NOMO-1 treated with DMSO at 0.1 percent for 48 hours (cell line): ENCODE data around the gene MPPED1.

Experiments
- DNase-seq: peaks from one replicate; lab custom pipeline; 2025; ENCODE audit not compliant: unreplicated experiment; lab: John Stamatoyannopoulos, UW

The MPPED1 gene

GRCh38 chr22:43537019-43537585, 125.3 kb downstream of the MPPED1 start:
- peak; percentile 23 for DNase-seq

GRCh38 chr22:43539572-43540528, 128.0 kb downstream of the MPPED1 start:
- no peak for DNase-seq

DNA sequence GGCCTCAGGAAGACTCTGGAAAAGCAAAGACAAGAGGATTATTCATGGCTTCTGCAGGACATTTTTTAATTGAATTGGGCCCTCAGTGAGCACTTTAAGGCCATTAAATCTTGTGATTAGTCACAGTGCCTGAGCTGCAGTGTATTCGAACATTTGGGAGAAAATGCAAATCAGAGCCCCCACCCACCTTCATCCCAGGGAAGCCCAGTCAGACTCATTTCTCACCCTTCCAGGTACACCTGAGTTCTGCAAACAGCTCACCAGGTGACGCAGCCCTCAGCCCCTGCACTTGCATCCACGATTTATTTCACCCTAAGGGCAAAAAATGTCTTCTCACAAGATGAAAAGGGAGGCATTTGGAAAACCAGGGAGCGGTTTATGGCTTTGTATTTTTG, 128.7 kb downstream of the MPPED1 start:
- DNase-seq = no peak

DNA sequence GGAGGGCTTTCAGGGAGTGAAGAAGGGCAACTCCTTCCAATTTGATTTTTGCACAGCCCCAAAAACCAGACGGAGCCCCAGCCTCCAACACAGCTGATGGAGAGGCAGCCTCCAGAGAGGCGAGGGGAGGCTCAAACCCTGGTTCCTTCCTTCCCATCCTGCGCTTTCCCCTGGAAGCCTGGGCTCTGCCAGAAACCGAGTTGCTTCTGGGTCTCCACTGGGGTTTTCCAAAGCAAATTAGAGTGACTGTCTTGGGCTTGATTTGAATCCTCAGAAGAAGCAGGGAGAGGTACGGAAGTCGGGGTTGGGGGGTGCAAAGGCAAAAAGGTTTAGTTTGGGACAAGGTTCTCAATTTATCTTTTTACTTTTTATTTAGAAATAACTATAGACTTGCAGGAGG, 129.2 kb downstream of the MPPED1 start:
- DNase-seq = no peak

DNA sequence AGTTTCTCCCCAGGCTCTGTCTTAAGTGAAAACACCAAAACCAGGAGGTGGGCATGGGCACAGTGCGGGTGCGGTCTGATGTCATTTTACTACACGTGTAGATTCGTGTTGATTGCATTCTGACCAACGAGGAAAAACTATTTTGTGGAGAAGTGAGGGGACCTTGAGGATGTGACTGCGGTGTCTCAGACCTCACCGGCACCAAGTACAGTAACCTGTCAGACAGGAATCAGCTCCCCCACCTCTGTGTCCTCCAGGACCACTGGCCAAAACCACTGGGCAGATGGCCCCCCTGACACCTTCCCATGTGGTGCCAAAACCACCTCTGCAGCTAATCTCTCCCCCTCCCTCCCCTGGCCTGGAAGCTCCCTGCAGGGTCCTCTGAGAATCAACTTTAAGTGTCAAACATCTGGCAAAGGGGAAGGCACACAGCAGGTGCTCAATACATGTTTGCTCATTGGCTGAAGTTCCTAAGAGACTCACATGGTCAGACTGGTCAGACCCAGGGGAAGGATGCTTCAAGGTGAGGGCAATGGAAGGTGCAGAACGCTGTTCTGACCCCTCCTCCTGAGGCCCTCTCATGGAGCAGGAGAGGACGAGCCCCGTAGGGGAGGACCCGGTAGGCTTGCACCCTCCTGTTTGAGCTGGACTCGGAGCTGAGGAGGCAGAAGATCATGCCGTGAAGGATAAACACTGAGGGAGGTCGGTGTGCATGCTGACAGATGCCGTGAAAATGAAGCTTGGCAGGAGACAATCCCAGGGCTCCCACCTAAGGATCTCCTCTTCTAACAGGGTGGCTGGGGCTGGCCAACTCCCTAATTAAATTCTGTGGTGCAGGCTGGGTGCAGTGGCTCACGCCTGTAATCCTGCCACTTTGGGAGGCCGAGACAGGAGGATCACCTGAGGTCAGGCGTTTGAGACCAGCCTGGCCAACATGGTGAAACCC, 129.9 kb downstream of the MPPED1 start:
- no peak for DNase-seq

DNA sequence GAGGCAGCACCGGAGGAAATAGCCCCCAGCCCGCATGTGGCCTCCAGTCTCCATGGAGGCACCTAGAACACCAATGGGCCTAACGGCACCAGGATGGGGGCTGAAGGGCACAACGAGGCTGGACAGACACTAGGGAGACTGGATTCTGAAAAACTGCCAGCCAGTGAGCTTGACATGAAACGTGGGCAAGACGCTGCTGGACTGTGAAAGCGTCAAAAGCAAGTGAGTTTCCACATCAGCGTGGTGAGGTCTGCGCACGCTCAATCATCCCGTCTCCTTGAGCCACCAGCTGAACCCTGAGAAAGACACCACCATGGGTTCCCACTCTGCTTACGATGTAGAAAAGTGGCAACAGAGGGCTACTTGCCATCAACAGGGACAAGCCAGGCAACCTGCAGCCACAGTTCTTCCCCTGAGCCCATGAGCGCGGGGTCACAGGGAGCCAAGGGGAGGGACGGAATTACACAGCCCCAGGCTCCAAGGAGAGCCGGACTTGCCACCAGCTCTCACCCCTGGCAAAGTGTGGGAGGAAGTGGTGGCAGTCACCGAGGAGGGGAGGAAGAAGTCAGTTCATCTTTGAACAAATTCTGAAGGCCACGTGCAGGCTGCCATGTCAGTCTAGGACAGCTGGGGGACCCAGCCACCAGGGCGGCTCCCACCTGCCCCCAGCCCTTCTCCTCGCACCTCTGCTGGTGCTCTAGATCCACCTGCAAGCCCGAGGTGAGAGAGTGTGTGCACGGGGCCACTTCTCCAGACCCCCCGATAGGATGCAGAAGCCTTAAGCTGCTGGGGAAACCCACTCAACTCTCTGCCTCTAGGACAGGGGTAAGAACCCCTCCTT, 131.1 kb downstream of the MPPED1 start:
- no peak for DNase-seq

GRCh38 chr22:43543522-43544288, 131.9 kb downstream of the MPPED1 start:
- no peak for DNase-seq

DNA sequence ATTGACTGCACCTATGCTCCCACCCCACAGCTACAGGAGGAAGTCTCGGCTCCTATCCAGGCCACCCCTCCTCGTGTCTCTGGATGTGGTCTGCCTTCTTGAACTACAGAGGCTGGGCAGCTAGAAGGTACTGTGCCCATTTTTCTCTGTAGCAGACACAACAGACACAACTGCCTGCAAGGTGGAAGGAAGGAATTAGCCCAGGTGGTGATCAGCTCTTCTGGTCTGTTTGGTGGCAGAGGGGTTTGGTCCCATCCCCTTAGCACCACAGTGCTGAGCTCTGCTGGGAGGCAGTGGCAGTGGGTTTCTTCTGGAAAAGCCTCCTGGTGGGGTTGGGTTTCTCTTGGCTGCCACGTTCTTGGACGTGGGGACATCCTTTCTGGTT, 132.5 kb downstream of the MPPED1 start:
- DNase-seq = no peak

GRCh38 chr22:43546186-43546585, 134.4 kb downstream of the MPPED1 start:
- no peak for DNase-seq

GRCh38 chr22:43550024-43550620, 138.3 kb downstream of the MPPED1 start:
- no peak for DNase-seq

GRCh38 chr22:43550672-43551071, 138.9 kb downstream of the MPPED1 start:
- no peak for DNase-seq

DNA sequence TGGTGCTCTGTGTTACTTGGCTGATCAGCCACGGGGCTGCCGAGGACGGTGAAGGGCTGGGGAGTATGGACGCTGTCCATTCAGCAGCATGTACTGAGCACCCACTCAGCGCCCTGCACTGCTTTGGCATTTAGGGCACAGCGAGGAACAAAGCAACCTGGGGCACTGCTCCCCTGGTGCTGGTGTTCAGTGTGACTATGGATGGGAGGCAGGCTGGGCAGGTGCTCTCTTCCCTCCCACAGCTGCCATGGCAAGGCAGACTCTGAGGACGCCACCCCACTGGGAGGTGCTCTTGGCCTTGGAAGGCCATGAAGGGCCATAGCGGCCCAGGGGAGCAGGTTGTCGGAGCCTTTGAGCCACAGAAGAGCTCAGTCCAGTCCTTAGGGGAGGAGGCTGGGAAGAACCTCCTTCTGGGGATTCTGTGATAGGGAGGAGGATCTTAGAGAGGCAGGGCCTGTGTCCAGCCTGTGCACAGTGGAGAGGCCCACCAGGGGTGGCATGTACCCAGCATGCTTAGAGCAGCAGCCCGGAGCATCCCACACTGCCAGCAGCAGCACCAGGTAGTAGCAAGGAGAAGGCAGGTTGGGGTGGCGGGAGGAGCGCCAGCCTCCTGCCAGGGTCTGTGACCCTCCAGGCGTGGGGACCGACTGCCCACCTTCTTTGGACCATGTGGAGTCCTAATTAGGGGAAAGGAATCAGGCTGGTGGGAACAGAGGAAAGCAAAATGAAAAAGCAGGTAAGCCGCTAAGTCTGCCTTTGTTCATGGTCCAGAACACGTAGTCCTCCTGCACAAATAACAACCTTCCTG, 141.8 kb downstream of the MPPED1 start:
- no peak for DNase-seq

DNA sequence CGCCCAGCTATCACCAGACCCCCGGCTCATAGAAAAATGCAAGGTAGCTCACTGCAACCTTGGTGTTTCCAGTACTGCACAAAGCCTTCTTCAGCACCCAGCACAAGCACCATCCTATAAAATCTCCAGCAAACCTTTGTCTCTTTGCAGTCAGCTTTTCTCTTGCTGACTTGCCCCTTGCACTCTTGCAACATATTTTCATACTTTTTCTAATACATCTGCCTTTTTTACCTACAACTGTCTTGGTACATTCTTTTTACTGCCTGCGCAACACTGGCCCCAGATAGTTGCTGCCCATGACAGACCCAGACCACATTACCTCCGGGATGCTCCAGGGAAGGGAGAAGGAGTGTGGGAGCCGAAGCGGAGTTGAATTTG, 142.4 kb downstream of the MPPED1 start:
- no peak for DNase-seq

DNA sequence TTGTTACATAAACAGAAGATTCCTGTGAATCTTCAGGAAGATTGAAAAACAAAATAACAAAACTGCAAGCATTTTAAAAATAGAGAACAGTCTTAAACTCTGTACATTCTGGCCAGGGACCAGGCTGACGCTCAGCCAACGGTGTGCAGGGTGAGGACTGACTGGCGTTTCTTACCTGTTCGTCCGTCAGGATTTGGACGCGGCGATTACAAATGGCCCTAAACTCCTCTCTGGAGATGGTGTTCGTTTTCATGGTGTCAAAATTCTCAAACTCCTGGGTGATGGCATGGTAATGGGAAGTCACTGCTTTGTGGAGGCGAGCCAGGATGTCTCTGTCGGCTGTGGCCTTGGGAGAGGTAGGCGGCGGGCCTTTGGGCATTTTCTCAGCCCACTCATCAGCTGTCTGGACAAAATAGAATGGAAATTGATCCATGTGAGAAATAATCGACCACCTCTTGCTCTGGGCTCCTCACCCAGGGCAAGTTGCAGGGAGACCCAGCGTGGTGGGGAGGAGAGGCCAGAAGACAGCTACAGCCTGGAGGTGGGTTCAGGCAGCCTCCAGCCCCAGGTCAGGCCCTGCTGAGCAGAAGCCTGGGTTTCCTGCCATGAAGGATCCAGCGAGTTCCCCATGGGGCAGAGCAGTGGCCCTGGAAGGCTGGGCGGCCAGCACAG, 143.0 kb downstream of the MPPED1 start:
- DNase-seq = no peak

DNA sequence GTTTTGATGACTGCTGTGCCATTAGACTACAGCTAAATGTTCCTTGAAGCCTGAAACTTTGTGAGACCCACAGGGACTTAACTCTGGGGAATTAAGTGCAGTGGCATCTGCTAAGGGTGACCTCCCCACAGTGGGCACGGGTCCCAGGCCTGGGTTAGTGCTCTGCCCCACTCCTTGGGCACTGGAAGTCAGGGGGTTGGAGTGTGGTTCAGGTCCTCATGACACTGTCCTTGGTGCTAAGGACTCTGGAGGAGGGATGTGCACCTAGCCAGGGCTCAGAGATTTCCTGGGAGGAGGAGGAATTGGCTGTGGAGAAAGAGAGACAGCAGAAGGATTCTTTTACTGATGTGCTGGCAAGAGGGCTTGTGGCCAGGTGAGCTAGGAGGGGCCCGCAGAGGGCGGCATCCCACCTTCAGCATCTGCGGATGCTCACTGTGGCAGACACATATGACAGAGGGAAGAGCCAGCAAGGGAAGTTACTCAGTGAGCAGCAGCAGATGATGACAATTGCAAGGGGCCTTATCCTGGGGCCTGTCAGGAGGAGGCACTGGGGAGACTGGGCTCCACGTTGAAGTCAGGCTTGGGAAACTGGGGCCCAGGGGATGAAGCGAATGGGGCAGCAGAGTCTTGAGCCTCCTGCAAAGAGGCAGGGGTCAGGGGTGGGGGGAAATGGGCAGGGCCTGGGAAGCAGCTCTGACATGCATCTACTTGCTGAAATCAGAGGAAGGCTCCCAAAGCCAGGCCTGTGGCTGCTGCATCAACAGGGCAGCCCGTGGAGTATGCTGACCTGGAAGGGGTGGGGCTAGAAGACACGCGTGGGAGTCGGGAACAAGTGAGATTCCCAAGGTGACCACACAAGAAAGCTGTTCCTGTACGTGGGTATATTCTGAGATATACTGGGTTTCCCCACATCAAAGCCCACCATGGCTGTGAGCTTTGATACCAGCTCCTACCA, 144.0 kb downstream of the MPPED1 start:
- no peak for DNase-seq
